ENCODE measurements around the gene SORCS1.

Gene SORCS1

GRCh38 chr10:106795619-106796018 is 368.9 kb downstream of the SORCS1 start:
- DNase-seq = no peak

GRCh38 chr10:106793617-106794016 is 370.9 kb downstream of the SORCS1 start:
- no peak for DNase-seq

- DNase-seq = no peak
These were observed 374.9 kb downstream of the SORCS1 start for GRCh38 chr10:106789623-106790022.

- DNase-seq = no peak
These were observed 375.5 kb downstream of the SORCS1 start for GRCh38 chr10:106788982-106789381.

GRCh38 chr10:106785528-106785927 is 379.0 kb downstream of the SORCS1 start:
- no peak for DNase-seq

- DNase-seq = no peak
These were observed 383.9 kb downstream of the SORCS1 start for GRCh38 chr10:106780632-106781031.

- no peak for DNase-seq
These were observed 386.7 kb downstream of the SORCS1 start for GRCh38 chr10:106777841-106778240.

- no peak for DNase-seq
These were observed 389.4 kb downstream of the SORCS1 start for GRCh38 chr10:106775127-106775526.

GRCh38 chr10:106772957-106773356 is 391.5 kb downstream of the SORCS1 start:
- DNase-seq = no peak

GRCh38 chr10:106771154-106771553 is 393.4 kb downstream of the SORCS1 start:
- DNase-seq = no peak

- no peak for DNase-seq
These were observed 396.3 kb downstream of the SORCS1 start for GRCh38 chr10:106768204-106768603.

GRCh38 chr10:106765928-106766327 is 398.6 kb downstream of the SORCS1 start:
- no peak for DNase-seq

- DNase-seq = no peak
These were observed 399.2 kb downstream of the SORCS1 start for GRCh38 chr10:106765241-106765754.

- no peak for DNase-seq
These were observed 400.1 kb downstream of the SORCS1 start for GRCh38 chr10:106764360-106764759.

- DNase-seq = no peak
These were observed 402.6 kb downstream of the SORCS1 start for GRCh38 chr10:106761906-106762305.

GRCh38 chr10:106757521-106757920 is 407.0 kb downstream of the SORCS1 start:
- no peak for DNase-seq

GRCh38 chr10:106751091-106751490 is 413.4 kb downstream of the SORCS1 start:
- DNase-seq = no peak

GRCh38 chr10:106746868-106747267 is 417.6 kb downstream of the SORCS1 start:
- DNase-seq = no peak

- no peak for DNase-seq
These were observed 423.4 kb downstream of the SORCS1 start for GRCh38 chr10:106741006-106741530.

GRCh38 chr10:106740071-106740470 is 424.4 kb downstream of the SORCS1 start:
- DNase-seq = no peak

- DNase-seq = no peak
These were observed 430.3 kb downstream of the SORCS1 start for GRCh38 chr10:106734220-106734619.

GRCh38 chr10:106728232-106728631 is 436.3 kb downstream of the SORCS1 start:
- DNase-seq = no peak

- DNase-seq = no peak
These were observed 437.3 kb downstream of the SORCS1 start for GRCh38 chr10:106727170-106727569.

GRCh38 chr10:106722524-106722923 is 442.0 kb downstream of the SORCS1 start:
- no peak for DNase-seq

- DNase-seq = no peak
These were observed 443.8 kb downstream of the SORCS1 start for GRCh38 chr10:106720683-106721082.

All from stimulated activated CD8-positive, alpha-beta memory T cell treated with anti-CD3 and anti-CD28 coated beads, Interleukin-4, amount 100 ng/mL, for 48 hours (primary cell).